ENCODE measurements around the gene ONECUT2.
"Not testable (repeated sequence)": the region's sequence is repeated elsewhere in the genome, so short reads cannot be mapped to it uniquely, and the experiment has no call there.

ONECUT2 gene

DNA sequence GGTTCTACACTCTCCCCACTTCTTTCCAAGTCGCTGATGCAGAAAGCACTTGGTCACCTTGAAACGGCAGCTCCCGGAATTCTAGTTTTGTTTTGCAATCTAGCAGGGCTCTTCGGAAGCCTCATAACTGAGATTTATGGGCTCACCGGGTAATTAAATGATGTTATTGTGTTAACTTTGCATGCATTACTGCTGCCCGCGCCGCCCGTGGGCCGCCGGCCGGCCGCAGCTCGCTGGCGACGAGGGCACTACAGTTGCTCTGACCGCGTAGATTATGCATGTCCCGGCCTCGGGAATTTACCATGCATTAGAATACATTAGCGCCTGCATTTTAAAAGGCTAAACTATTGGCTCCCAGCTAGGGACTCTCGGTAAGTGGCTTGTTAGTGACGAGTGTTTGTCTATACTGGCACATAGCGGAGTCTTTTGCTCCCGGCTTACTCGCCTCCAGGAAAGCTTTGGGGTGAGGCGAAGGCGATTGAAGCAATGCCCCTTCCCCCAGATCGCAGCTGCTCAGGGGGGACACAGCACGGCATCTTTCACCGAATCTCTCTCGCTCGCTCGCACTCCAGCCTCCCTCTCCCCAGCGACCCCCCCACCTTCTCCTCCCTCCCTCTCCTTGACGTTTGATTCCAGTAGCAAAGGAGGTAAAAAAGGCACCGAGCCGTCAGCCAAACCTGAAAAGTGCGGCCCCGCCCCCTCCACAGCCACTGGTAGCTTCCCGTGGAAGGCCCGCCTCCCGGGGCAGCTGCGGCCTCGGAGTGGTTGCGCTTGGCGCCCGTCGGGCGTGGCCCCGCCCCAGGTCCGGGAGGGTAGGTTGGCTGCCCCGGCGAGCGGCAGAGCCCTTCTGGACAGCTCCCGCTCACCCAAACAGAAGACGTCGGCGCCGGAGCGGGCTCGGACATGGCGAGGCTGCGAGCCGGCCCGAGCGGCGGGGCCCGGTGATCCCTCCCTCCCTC lies at the start of gene ONECUT2:
Gene ONECUT2, plus strand, starts transcription at position 839 of the 959 bp plus-strand sequence. CDS start 343 bp downstream, outside the sequence.
- DNase-seq (ENCODE audit: low read depth, low spot score), result peak; percentile 51
- H3K27ac ChIP-seq, result no peak within 1 kb of the TSS

DNA sequence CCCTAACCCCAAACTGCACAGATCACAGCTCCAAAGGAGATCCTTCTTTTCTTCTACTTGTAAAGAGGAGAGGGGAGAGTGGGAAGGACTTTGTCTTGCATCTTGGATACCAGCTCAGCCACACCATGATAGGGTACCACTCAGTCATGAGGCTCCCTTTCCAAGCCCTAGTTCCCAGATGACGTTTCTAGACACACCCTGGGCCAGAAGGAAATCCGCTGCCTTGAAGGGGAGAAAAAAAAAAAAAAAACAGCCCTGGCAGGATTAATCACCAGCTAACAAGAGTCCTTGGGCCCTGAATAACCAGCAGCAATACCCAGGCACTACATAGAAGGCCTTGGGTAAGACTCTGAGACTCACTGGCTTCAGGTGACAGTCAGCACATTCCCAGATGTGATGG lies 45.9 kb upstream of the ONECUT2 start:
- H3K27ac ChIP-seq, result no peak overlapping the region
- no peak for DNase-seq (ENCODE audit: low read depth, low spot score)

DNA sequence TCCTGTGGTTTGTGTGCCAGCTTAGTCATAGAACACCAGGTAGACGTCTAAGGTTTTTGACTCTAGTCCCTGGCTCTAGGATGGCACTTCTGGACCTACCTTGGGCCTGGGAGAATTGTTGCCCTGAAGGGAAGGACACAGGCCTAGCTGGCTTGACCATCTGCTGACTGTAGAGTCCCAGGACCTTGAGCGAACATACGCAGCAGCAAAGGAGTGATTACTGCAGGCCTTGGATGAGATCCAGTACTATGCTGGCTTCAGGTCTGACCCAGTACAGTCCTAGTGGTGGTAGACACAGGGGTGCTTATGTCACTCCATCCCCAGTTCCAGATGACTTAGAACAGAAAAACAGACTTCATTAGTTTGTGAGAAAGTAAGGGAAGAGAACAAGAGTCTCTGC lies 45.1 kb upstream of the ONECUT2 start:
- DNase-seq (ENCODE audit: low read depth, low spot score), result no peak
- no peak overlapping the region for H3K27ac ChIP-seq

GRCh38 chr18:57394749-57395148 lies 40.4 kb upstream of the ONECUT2 start:
- H3K27ac ChIP-seq; DNase-seq (ENCODE audit: low read depth, low spot score): not testable (repeated sequence)

GRCh38 chr18:57396831-57397230 lies 38.3 kb upstream of the ONECUT2 start:
- not testable (repeated sequence) for H3K27ac ChIP-seq; DNase-seq (ENCODE audit: low read depth, low spot score)

GRCh38 chr18:57397440-57398132 lies 37.6 kb upstream of the ONECUT2 start:
- DNase-seq (ENCODE audit: low read depth, low spot score), result no peak
- no peak overlapping the region for H3K27ac ChIP-seq

DNA sequence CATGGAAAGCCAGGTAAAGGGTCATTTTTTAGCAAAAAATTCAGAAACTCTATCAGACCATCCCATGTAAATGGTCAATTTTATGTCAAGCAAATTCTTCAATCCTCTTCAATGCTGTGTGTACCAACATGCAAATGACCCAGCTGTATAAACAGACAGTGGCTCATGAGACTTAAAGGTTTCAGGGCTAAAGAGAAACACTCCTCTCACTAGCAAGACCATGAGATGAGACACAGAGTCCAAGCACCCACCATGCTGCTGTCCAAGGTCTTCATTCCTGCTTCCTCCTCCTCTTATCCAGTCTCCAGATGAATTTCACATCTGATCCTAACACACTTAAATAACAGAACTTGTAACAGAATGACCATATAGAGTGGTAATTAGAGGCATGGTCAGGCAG lies 30.8 kb upstream of the ONECUT2 start:
- no peak for DNase-seq (ENCODE audit: low read depth, low spot score)
- H3K27ac ChIP-seq, result no peak overlapping the region

DNA sequence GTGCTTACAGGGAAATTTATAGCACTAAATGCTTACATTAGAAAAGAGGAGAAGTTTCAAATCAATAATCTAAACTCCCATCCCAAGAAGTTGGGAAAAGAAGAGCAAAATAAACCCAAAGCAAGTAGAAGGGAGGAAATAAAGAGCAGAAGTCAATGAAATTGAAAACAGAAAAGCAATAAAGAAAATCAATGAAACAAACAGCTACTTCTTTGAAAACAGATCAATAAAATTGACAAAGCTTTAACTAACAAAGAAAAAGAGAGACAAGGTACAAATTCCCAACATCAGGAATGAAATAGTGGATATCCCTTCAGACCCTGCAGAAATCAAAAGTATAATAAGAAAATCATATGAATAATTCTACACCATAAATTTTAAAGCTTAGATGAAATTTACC lies 25.5 kb upstream of the ONECUT2 start:
- DNase-seq (ENCODE audit: low read depth, low spot score), result no peak
- no peak overlapping the region for H3K27ac ChIP-seq

DNA sequence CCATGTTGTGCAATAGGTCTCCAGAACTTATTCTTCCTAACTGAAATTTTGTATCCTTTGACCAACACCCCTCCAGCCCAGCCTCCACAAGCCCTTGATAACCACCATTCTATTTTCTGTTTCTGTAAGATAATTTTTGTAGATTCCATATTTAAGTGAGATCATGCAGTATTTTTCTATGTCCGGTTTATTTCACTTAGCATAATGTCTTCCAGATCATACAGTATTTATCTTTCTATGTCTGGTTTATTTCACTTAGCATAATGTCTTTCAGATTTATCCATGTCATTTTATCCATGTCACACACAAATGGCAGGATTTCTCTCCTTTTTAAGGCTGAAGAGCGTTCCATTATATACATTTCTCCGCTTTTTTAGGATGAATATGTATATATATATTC lies 24.4 kb upstream of the ONECUT2 start:
- H3K27ac ChIP-seq, result no peak overlapping the region
- DNase-seq (ENCODE audit: low read depth, low spot score), result no peak

GRCh38 chr18:57416542-57416941 lies 18.6 kb upstream of the ONECUT2 start:
- DNase-seq (ENCODE audit: low read depth, low spot score), result no peak
- no peak overlapping the region for H3K27ac ChIP-seq

DNA sequence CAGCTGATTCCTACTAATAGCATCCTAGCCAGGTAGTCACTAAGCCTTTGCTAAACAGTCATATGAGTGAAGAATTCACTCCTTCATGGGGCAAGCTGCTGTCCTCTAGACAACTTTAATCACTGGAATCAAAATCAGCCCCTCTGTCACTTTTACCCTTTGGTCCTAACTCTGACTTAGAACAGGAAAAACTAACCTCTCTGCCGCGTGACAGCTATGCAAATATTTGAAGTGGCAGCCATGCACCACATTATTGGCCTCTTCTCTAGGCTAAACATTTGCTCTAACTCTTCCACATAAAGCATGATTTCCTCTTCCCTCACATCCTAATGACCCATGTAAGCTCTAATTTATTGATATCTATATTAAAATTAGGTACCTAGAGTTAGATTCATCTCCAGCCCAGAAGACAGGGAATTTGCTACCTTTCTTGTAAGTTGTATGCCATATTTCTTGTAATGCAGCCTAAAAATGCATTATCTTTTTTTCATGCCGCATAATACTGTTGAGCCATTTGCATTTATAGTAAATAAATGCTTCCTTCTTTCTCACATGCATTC lies 12.8 kb upstream of the ONECUT2 start:
- no peak for DNase-seq (ENCODE audit: low read depth, low spot score)
- H3K27ac ChIP-seq, result no peak overlapping the region

DNA sequence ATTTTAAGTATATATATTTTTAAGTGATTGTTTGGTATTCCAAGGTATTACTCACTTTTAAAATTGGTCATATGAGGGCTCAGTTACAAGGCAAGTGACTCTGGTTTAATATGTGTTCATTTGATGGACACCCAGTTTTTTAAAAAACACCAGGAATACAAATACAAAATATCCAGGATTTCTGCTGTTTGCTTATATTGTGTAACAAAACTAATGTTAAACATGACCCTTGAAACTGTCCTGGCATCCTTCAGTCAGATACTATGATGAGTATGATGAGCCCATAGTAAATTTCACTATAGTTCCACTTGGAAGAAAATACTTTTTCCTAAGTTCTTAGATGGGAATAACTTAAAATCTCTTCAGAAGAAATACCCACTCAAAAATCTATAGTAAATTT lies 11.4 kb upstream of the ONECUT2 start:
- DNase-seq (ENCODE audit: low read depth, low spot score), result no peak
- H3K27ac ChIP-seq, result no peak overlapping the region

DNA sequence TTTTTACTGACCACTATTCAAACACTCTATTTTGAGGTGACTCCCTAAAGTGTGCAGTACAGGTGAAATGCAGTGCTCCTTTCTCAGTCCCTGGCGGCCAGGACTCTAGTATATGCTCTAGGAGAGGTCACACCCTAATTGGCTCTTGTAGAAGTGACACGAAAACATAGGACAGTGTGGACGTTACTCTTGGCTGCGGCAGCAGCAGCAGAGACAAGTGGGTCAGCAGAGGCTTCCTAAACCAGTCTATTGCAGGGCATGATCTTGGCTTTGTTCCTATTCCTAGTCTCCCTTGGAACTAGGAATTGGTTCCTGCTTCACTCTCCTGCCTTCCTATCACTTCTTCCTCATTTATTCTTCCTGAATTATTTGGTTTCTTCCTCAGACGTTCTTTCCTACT lies 10.1 kb upstream of the ONECUT2 start:
- no peak for DNase-seq (ENCODE audit: low read depth, low spot score)
- no peak overlapping the region for H3K27ac ChIP-seq

DNA sequence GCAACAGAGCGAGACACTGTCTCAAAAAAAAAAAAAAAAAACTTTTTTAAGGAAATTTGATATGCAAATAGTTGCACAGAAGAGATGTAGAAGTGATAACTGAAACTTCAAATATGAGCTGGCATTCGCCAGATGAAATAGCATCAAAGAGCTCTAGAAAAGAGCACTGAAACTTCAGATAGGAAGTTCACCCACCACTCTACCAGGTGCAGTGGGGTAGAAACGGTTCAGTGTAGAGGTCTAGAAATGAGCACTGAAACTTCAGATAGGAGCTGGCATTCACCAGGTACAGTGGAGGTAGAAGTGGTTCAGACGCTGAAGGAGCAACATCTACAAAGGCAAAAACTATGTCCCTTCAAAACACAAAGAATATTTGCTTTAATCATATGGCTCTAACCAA lies 9.0 kb upstream of the ONECUT2 start:
- H3K27ac ChIP-seq, result no peak overlapping the region
- no peak for DNase-seq (ENCODE audit: low read depth, low spot score)

- no peak for DNase-seq (ENCODE audit: low read depth, low spot score)
- no peak overlapping the region for H3K27ac ChIP-seq
Measured at GRCh38 chr18:57427429-57428201, 7.6 kb upstream of the ONECUT2 start.

- DNase-seq (ENCODE audit: low read depth, low spot score), result no peak
- no peak overlapping the region for H3K27ac ChIP-seq
Measured at GRCh38 chr18:57428221-57429150, 6.7 kb upstream of the ONECUT2 start.

DNA sequence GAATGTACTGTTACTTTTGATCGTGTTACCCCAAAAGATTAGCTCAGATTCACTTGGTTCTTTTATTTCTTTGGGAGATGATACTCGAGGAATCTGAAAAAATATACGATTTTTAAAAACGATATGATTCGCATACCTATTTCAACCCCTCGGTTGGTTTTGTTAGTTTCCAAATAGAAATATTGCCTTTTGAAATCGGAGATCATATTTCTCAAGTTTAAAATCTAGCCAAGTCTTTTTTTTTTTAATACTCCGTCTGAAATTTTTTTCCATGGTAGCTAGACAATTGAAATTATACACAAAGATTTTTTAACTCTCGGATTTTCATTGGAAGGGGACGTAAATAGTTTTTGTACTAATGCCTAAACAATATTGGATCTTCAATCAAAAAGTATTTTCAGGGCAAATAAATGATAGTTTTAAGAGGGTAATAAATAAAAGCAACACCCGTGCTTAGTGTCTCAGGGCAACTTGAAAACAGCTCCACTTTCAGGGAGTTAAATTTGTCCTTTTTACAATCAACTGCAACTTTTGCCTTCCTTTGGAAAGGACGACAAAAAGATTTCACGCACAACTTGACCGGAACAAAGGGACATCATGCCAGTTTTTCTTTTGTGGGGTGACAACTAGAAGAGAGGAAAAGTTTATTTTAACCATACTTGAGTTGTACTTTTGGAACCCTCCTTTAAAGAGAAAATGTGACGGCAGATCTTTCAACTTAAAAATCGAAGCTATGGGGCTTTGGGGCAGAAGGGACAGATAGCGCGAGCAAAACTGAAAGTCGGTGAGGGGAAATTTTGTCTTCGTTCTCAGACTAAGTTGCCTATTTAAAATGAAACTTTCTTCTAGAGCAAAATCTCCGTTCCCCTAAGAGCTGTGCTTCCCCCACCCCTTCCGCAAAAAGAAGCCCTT lies 5.8 kb upstream of the ONECUT2 start:
- no peak for DNase-seq (ENCODE audit: low read depth, low spot score)

More for the DNA sequence above, 5.8 kb upstream of the ONECUT2 start:
- no peak overlapping the region for H3K27ac ChIP-seq

Data from epithelial cell of prostate (primary cell).